IMR-90 (cell line): Measurements from ENCODE around the gene GDF10. TPM values are rescaled to one million over a fixed set of nuclear protein-coding genes. Genes with fewer than 3 reads are reported as not detected.

Source experiments
- ATAC-seq: fragments of 200-7000 bp; cut with Tn5 transposase; 2 replicates; pipeline ENCODE4 v1.9.1; 2020; ENCODE audit warnings: low read depth, mild to moderate bottlenecking, moderate library complexity
- BruUV-seq: library from RNA; stranded (reverse); fragments of 400-500 nt; replicated peaks from 2 replicates; lab custom pipeline; 2021; lab: Mats Ljungman, UMichigan
- CTCF ChIA-PET: fragments of 300-600 bp; formaldehyde crosslinking; extraction: SDS; loops from one replicate; lab custom pipeline; 2021; ENCODE audit warnings: antibody characterized with exemption; lab: Yijun Ruan, JAX
- POLR2A ChIA-PET: fragments of 300-600 bp; sonication (Branson Sonifier 250); formaldehyde crosslinking; loops from one replicate; lab custom pipeline; 2022; ENCODE audit warnings: antibody characterized with exemption; ENCODE audit not compliant: unreplicated experiment; lab: Charles Lee
- DNase-seq: peaks from one replicate; pipeline ENCODE4 v3.0.0; 2013
- H2AFZ ChIP-seq: replicated peaks from 2 replicates; pipeline ENCODE3; 2013; ENCODE audit warnings: low read length, mild to moderate bottlenecking; ENCODE audit not compliant: poor library complexity
- H2AK5ac ChIP-seq: 2 replicates; pipeline ENCODE4 v1.6.1; 2013; ENCODE audit warnings: low read depth, low read length, inconsistent platforms
- H2AK9ac ChIP-seq: replicated peaks from 2 replicates; pipeline ENCODE3; 2013; ENCODE audit warnings: mild to moderate bottlenecking, low read depth, low read length, moderate library complexity; ENCODE audit not compliant: poor library complexity
- H2BK120ac ChIP-seq: 2 replicates; pipeline ENCODE4 v1.6.1; 2013; ENCODE audit warnings: low read depth, low read length, inconsistent platforms
- H2BK15ac ChIP-seq: 3 replicates; pipeline ENCODE4 v1.6.1; 2013; ENCODE audit warnings: low read depth, low read length, inconsistent platforms
- H2BK20ac ChIP-seq: 2 replicates; pipeline ENCODE4 v1.6.1; 2013; ENCODE audit warnings: low read depth, mild to moderate bottlenecking, inconsistent platforms, low read length, moderate library complexity
- H2BK5ac ChIP-seq: 2 replicates; pipeline ENCODE4 v1.6.1; 2013; ENCODE audit warnings: mild to moderate bottlenecking, low read depth, low read length, inconsistent platforms; ENCODE audit not compliant: poor library complexity, severe bottlenecking
- H3K14ac ChIP-seq: replicated peaks from 2 replicates; pipeline ENCODE4 v1.6.1; 2013; ENCODE audit warnings: low read depth, low read length, inconsistent platforms
- H3K18ac ChIP-seq: 2 replicates; pipeline ENCODE4 v1.6.1; 2013; ENCODE audit warnings: low read depth, low read length, control low read depth
- H3K23ac ChIP-seq: 2 replicates; pipeline ENCODE4 v1.6.1; 2013; ENCODE audit warnings: low read depth, low read length, inconsistent platforms
- H3K27ac ChIP-seq: 2 replicates; pipeline ENCODE4 v1.5.1; 2013; ENCODE audit warnings: mild to moderate bottlenecking, control low read depth, low read length; ENCODE audit not compliant: insufficient read depth
- H3K27me3 ChIP-seq: 2 replicates; pipeline ENCODE4 v1.6.1; 2013; ENCODE audit warnings: low read length; ENCODE audit not compliant: control insufficient read depth, insufficient read depth
- H3K36me3 ChIP-seq: 2 replicates; pipeline ENCODE4 v1.6.1; 2013; ENCODE audit warnings: low read length, mixed read lengths; ENCODE audit not compliant: control insufficient read depth, insufficient read depth
- H3K4ac ChIP-seq: 2 replicates; pipeline ENCODE4 v1.6.1; 2013; ENCODE audit warnings: low read depth, low read length, inconsistent platforms
- H3K4me1 ChIP-seq: 2 replicates; pipeline ENCODE4 v1.6.1; 2013; ENCODE audit warnings: low read length, mixed read lengths; ENCODE audit not compliant: control insufficient read depth, insufficient read depth
- H3K4me2 ChIP-seq: 2 replicates; pipeline ENCODE4 v1.6.1; 2013; ENCODE audit warnings: low read depth, mild to moderate bottlenecking, control low read depth, low read length, moderate library complexity
- H3K4me3 ChIP-seq: 2 replicates; pipeline ENCODE4 v1.5.1; 2013; ENCODE audit warnings: low read depth, mild to moderate bottlenecking, control low read depth, low read length, moderate library complexity; ENCODE audit not compliant: insufficient read depth
- H3K56ac ChIP-seq: 2 replicates; pipeline ENCODE4 v1.6.1; 2013; ENCODE audit warnings: low read length, inconsistent platforms; ENCODE audit not compliant: insufficient read depth; ENCODE audit errors: extremely low read depth
- H3K79me1 ChIP-seq, 2 experiments: 2 replicates each; pipeline ENCODE4 v1.6.1; 2013; ENCODE audit warnings: low read length in 2 of 2, inconsistent platforms in 1 of 2, low read depth in 1 of 2
- H3K9ac ChIP-seq: 2 replicates; pipeline ENCODE4 v1.6.1; 2013; ENCODE audit warnings: low read depth, low read length, control low read depth
- H3K9me1 ChIP-seq: 2 replicates; pipeline ENCODE4 v1.6.1; 2013; ENCODE audit warnings: low read length, inconsistent platforms; ENCODE audit not compliant: insufficient read depth
- H3K9me3 ChIP-seq: 2 replicates; pipeline ENCODE4 v1.6.1; 2013; ENCODE audit warnings: low read length; ENCODE audit not compliant: control insufficient read depth, insufficient read depth
- H4K20me1 ChIP-seq: 2 replicates; pipeline ENCODE4 v1.6.1; 2013; ENCODE audit warnings: low read length, inconsistent platforms; ENCODE audit not compliant: insufficient read depth
- H4K5ac ChIP-seq: 2 replicates; pipeline ENCODE4 v1.6.1; 2013; ENCODE audit warnings: mild to moderate bottlenecking, low read depth, low read length, control low read depth
- H4K8ac ChIP-seq, 2 experiments: 2 replicates each; pipeline ENCODE4 v1.6.1; 2013; ENCODE audit warnings: low read depth in 2 of 2, low read length in 2 of 2, control low read depth in 1 of 2, inconsistent platforms in 1 of 2
- H4K91ac ChIP-seq: 2 replicates; pipeline ENCODE4 v1.6.1; 2013; ENCODE audit warnings: low read depth, low read length, inconsistent platforms; ENCODE audit not compliant: insufficient read depth
- CEBPB ChIP-seq: IDR thresholded peaks from 2 replicates; pipeline ENCODE4 v1.6.1; 2012; ENCODE audit warnings: low read depth, low read length, improper control_type of control experiment
- ELK1 ChIP-seq: fragments of 150-350 bp; IDR thresholded peaks from 2 replicates; pipeline ENCODE4 v1.6.1; 2016; ENCODE audit warnings: low read depth, mild to moderate bottlenecking, low read length, moderate library complexity, borderline replicate concordance
- MAFK ChIP-seq: IDR thresholded peaks from 2 replicates; pipeline ENCODE4 v1.6.1; 2012; ENCODE audit warnings: low read depth, low read length, improper control_type of control experiment
- RFX5 ChIP-seq: IDR thresholded peaks from 2 replicates; pipeline ENCODE4 v1.8.0; 2012; ENCODE audit warnings: low read depth, mild to moderate bottlenecking, low read length, moderate library complexity
- WGBS, 2 experiments: methylation state at CpG; one replicate each; pipeline versions ENCODE4 v1.1.5 to v1.1.7; 2013; ENCODE audit warnings: missing lambda C conversion rate in 2 of 2; ENCODE audit not compliant: insufficient read length in 1 of 2; ENCODE audit errors: extremely low coverage in 2 of 2; 5-methylcytosine and 5-hydroxymethylcytosine counted together
- dilution Hi-C: fragments of 300-500 bp; cut with HindIII; formaldehyde crosslinking; loops from one replicate; pipeline ENCODE4 v1.14.3; 2018; ENCODE audit warnings: low sequenced_read_pairs; ENCODE audit not compliant: unreplicated experiment
- in situ Hi-C: fragments of 300-500 bp; cut with MboI; formaldehyde crosslinking; loops from 3 replicates; pipeline ENCODE4 v1.14.3; 2019; ENCODE audit warnings: low sequenced_read_pairs, inconsistent platforms, mixed read lengths
- intact Hi-C: fragments of 100-400 bp; cut with micrococcal nuclease; formaldehyde crosslinking; loops from 2 replicates; pipeline ENCODE4 v1.10.0; 2022
- polyA plus RNA-seq, 3 experiments: library from polyadenylated mRNA; depleted of rRNA; stranded (reverse); fragments of >200 nt; gene quantifications; 2 replicates each; pipeline ENCODE4 v1.2.3, GENCODE V29; 2012; ENCODE audit warnings: low replicate concordance in 1 of 3
- total RNA-seq: library from RNA; depleted of rRNA; stranded (reverse); fragments of >200 nt; gene quantifications from 2 replicates; pipeline ENCODE4 v1.2.3, GENCODE V29; 2012

The GDF10 gene
- total and polyA plus RNA-seq, 2 of the 4 experiments (the other 2 are of a cell fraction): 0.34 TPM; not detected in 1

GRCh38 chr10:47331491-47331890 is 31.5 kb downstream of the GDF10 start:
- Histone ChIP-seq H3K9ac (no peak overlapping the region), H2BK20ac (no peak overlapping the region), H2BK15ac (no peak overlapping the region), H3K9me3 (no peaks in the 10 kb centered on the region), H3K27ac (no peak overlapping the region), H2AK9ac (no peak overlapping the region), H2AFZ (no peak overlapping the region), H3K4me3 (no peak overlapping the region), H3K23ac (no peak overlapping the region), H3K27me3 (peaks cover 8% of the 10 kb centered on the region), H3K79me1 (no peaks in the 10 kb centered on the region), H3K4me1 (0 out of 2 replicates have a peak, but pooled peaks cover 1% of the 10 kb centered on the region), H2AK5ac (no peak overlapping the region), H4K91ac (no peak overlapping the region), H3K36me3 (no peaks in the 10 kb centered on the region), H3K9me1 (peaks cover 4% of the 10 kb centered on the region; the same call in 1 of the 2 replicates), H3K18ac (no peak overlapping the region), H3K56ac (no peak overlapping the region), H3K14ac (no peak overlapping the region), H3K4me2 (no peak overlapping the region), H4K20me1 (no peaks in the 10 kb centered on the region), H4K5ac (no peak overlapping the region), H2BK120ac (no peak overlapping the region), H4K8ac (no peak overlapping the region), H3K4ac (no peak overlapping the region), H2BK5ac (no peak overlapping the region)
- 80% methylated on average over 1 of the region's 9 CpGs; no CpG with 5 or more reads in 1 of the 2 experiments for WGBS, 2 experiments
- in situ Hi-C loops: no loop called here
- DNase-seq (no peak), ATAC-seq (no peak)
- TF ChIP-seq CEBPB (no peak), RFX5 (no peak), MAFK (no peak), ELK1 (no peak)
- dilution Hi-C loops: no loop called here
- ChIA-PET POLR2A (no interaction called here), CTCF (no interaction called here)
- intact Hi-C loops: no loop called here
- BruUV-seq: no TSS peak
